Fibroblast of lung (primary cell): Measurements from ENCODE around the gene TNNT1.
A peak's percentile ranks its signal among the peaks of the same experiment; 100 is the strongest.

Source experiments
- CTCF ChIP-seq, 2 donors: IDR thresholded peaks in 1 of 2; conservative IDR thresholded peaks in 1 of 2; 1 replicate in 1 of 2; 2 replicates in 1 of 2; pipeline ENCODE4 v1.5.1; 2011 to 2012; ENCODE audit warnings: low read length in 2 of 2, control low read depth in 1 of 2, inconsistent platforms in 1 of 2, low read depth in 1 of 2, mild to moderate bottlenecking in 1 of 2
- EZH2 ChIP-seq: IDR thresholded peaks from 2 replicates; pipeline ENCODE4 v1.5.1; 2012; ENCODE audit warnings: low read length, control low read depth, mild to moderate bottlenecking; ENCODE audit errors: missing control alignments

- no peak for TF ChIP-seq CTCF (conservative IDR thresholded peaks at IDR 0.05 in 1 of 2, IDR thresholded peaks at IDR 0.05 in 1 of 2; ENCODE audit: low read depth in 1 of 2, low read length in 2 of 2)
- TF ChIP-seq EZH2, result peak; percentile 46
These were observed 12.7 kb upstream of the TNNT1 start for GRCh38 chr19:55161571-55162322.
